ENCODE measurements around the gene CABP4. TPM values are rescaled to one million over a fixed set of nuclear protein-coding genes. Genes with fewer than 3 reads are reported as not detected.
A peak's percentile ranks its signal among the peaks of the same experiment; 100 is the strongest.

Gene CABP4
- polyA plus RNA-seq, 6 donors from 2014 or later = 1.5 to 6.8 (median 2.1) TPM; not detected in 1

GRCh38 chr11:67497656-67498291 lies 42.6 kb downstream of the CABP4 start:
- no peaks in the 10 kb centered on the region for H3K27me3 Mint-ChIP-seq
- H3K4me1 Mint-ChIP-seq = peaks cover 4 to 18% (median 5%) of the 10 kb centered on the region in 3 donors
- DNase-seq (no peak), ATAC-seq (ENCODE audit: low read depth in 2 of 2) (no peak)
- no peaks in the 10 kb centered on the region for H3K9me3 Mint-ChIP-seq
- H3K4me3 Mint-ChIP-seq = no peak overlapping the region
- peaks cover 8 to 9% of the 10 kb centered on the region in 2 donors for H3K36me3 Mint-ChIP-seq
- H3K27ac Mint-ChIP-seq = no peak overlapping the region

GRCh38 chr11:67498544-67498972 lies 43.4 kb downstream of the CABP4 start:
- H3K27me3 Mint-ChIP-seq = no peaks in the 10 kb centered on the region
- peak overlapping the region in 1 of 6 donors; percentile 69 for H3K27ac Mint-ChIP-seq
- peaks cover 8 to 9% of the 10 kb centered on the region in 2 donors for H3K36me3 Mint-ChIP-seq
- H3K9me3 Mint-ChIP-seq = no peaks in the 10 kb centered on the region
- DNase-seq (no peak), ATAC-seq (ENCODE audit: low read depth in 2 of 2) (no peak)
- no peak overlapping the region for H3K4me3 Mint-ChIP-seq
- peaks cover 10 to 25% (median 11%) of the 10 kb centered on the region in 3 donors for H3K4me1 Mint-ChIP-seq

DNA sequence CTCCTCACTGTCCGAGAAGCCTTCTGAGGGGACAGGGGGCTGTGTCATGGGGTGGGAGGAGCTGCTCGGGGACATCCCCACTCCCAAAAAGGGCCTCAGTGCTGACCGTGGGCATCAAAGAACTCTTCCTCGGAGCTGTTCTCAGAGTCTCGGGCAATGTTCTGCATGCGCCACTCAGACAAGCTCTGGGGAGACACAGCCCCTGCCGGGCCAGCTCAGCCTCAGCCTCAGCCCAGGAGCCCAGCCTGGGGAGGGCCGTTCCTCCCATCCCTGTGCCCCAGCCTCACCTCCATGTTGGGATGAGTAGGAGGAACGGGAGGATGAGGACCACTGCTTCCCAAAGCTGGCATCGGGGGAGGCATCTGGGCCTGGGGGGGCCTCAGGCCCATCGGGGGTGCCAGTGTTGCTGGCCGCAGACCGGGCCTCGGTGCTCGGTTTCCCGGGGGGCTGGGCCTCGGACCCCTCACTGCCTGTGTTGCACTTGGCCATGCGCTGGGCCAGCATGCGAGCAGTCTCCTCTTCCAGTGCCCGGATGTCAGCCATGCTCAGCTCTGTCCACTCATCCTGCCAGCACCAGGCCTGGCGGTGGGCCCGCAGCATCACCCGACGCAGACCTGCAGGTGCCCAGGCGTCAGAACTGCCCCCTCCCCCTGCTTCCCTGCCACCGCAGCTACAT lies 44.8 kb downstream of the CABP4 start:
- Mint-ChIP-seq H3K36me3 (peaks cover 8 to 9% of the 10 kb centered on the region in 2 donors), H3K27ac (no peak overlapping the region)
- ATAC-seq (ENCODE audit: low read depth in 2 of 2) = no peak

GRCh38 chr11:67500484-67500821 lies 45.3 kb downstream of the CABP4 start:
- ATAC-seq (ENCODE audit: low read depth in 2 of 2) = no peak
- Mint-ChIP-seq H3K4me3 (peak overlapping the region in 2 of 8 donors; percentile 18 to 35), H3K27ac (peak overlapping the region in 1 of 6 donors; percentile 41), H3K4me1 (peaks cover 19 to 30% (median 20%) of the 10 kb centered on the region in 3 donors), H3K9me3 (no peaks in the 10 kb centered on the region), H3K27me3 (no peaks in the 10 kb centered on the region), H3K36me3 (peaks cover 8 to 9% of the 10 kb centered on the region in 2 donors)
- DNase-seq = no peak

More for the DNA sequence above, 44.8 kb downstream of the CABP4 start:
- H3K27me3 Mint-ChIP-seq = no peaks in the 10 kb centered on the region
- no peaks in the 10 kb centered on the region for H3K9me3 Mint-ChIP-seq
- DNase-seq = no peak
- no peak overlapping the region for H3K4me3 Mint-ChIP-seq
- H3K4me1 Mint-ChIP-seq = peaks cover 17 to 28% (median 18%) of the 10 kb centered on the region in 3 donors

- Mint-ChIP-seq H3K27ac (peak overlapping the region in 4 of 6 donors; percentile 11 to 84 (median 32)), H3K9me3 (no peaks in the 10 kb centered on the region), H3K4me1 (peaks cover 22 to 36% (median 25%) of the 10 kb centered on the region in 3 donors), H3K4me3 (peak overlapping the region in 2 of 8 donors; percentile 18 to 35), H3K27me3 (no peaks in the 10 kb centered on the region), H3K36me3 (peaks cover 8 to 9% of the 10 kb centered on the region in 2 donors)
- DNase-seq = no peak
- ATAC-seq (ENCODE audit: low read depth in 2 of 2) = no peak
Observed at GRCh38 chr11:67500831-67501715, 45.9 kb downstream of the CABP4 start.

- Mint-ChIP-seq H3K36me3 (peaks cover 8 to 9% of the 10 kb centered on the region in 2 donors), H3K4me1 (peaks cover 26 to 42% (median 33%) of the 10 kb centered on the region in 3 donors), H3K9me3 (no peaks in the 10 kb centered on the region), H3K27me3 (no peaks in the 10 kb centered on the region), H3K4me3 (no peak overlapping the region), H3K27ac (peak overlapping the region in 2 of 6 donors; percentile 54 to 56)
- ATAC-seq (ENCODE audit: low read depth in 2 of 2) (no peak), DNase-seq (no peak)
Observed at GRCh38 chr11:67501854-67502253, 46.7 kb downstream of the CABP4 start.

- H3K27ac Mint-ChIP-seq = peak overlapping the region in 2 of 6 donors; percentile 44 to 93
- DNase-seq (no peak), ATAC-seq (ENCODE audit: low read depth in 2 of 2) (no peak)
- H3K9me3 Mint-ChIP-seq = no peaks in the 10 kb centered on the region
- peaks cover 30 to 48% (median 39%) of the 10 kb centered on the region in 3 donors for H3K4me1 Mint-ChIP-seq
- peaks cover 8 to 9% of the 10 kb centered on the region in 2 donors for H3K36me3 Mint-ChIP-seq
- no peaks in the 10 kb centered on the region for H3K27me3 Mint-ChIP-seq
- H3K4me3 Mint-ChIP-seq = peak overlapping the region; percentile 63 to 94 (median 87)
Observed at GRCh38 chr11:67502328-67502979, 47.3 kb downstream of the CABP4 start.

DNA sequence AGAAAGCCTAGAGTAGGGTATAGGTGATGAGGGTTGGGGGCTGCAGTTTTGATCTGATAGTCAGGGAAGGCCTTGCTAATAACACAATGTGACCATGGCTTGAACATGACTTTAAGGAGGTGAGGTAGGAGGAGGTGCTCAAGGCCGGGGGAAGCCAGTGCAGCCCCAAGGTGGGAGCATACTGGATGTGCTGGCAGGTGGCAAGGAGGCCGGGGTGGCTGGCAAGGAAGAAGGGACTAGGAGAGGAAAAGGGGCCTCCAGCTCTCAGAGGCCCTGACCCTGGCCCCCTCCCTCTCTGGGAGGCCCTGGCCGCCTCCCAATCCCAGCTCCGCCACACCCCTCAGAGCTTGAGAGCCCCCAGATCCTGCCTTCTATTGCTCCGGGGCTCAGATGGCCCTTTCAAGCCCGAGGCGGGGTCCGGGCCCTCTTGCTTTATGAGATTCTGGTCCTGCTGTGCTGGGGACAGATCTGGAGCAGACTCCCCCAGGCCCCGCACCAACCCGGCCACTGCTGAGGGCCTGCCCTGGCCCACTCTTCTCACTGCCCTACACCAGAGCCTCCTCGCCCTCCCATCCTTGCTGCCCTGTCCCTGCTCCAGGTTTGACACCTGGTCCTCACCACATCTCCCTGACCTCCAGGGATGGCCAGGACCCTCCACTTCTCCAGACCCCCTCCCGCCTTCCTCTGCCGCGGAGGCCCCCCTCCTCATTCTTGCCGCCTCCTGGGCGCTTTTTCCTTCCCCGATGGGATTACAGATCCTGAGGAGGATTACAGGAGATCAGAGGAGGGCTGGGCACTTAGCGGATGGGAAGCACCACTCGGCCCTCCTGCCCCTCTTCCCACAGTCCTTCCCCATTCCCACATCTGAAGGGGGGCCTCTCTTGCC lies 48.2 kb downstream of the CABP4 start:
- peaks cover 30 to 52% (median 41%) of the 10 kb centered on the region in 3 donors for H3K4me1 Mint-ChIP-seq
- peak overlapping the region; percentile 63 to 94 (median 87) for H3K4me3 Mint-ChIP-seq
- peak overlapping the region in 3 of 6 donors; percentile 44 to 93 (median 77) for H3K27ac Mint-ChIP-seq
- no peaks in the 10 kb centered on the region for H3K27me3 Mint-ChIP-seq
- ATAC-seq (ENCODE audit: low read depth in 2 of 2) = no peak
- H3K36me3 Mint-ChIP-seq = peaks cover 8 to 9% of the 10 kb centered on the region in 2 donors
- H3K9me3 Mint-ChIP-seq = no peaks in the 10 kb centered on the region
- DNase-seq = no peak

GRCh38 chr11:67504005-67504949 lies 49.1 kb downstream of the CABP4 start:
- Mint-ChIP-seq H3K4me1 (peaks cover 39 to 60% (median 49%) of the 10 kb centered on the region in 3 donors), H3K27ac (peak overlapping the region; percentile 39 to 99 (median 85)), H3K27me3 (no peaks in the 10 kb centered on the region), H3K36me3 (peaks cover 8 to 9% of the 10 kb centered on the region in 2 donors), H3K4me3 (peak overlapping the region; percentile 88 to 96 (median 94)), H3K9me3 (no peaks in the 10 kb centered on the region)
- peak; percentile 13 for DNase-seq
- ATAC-seq (ENCODE audit: low read depth in 2 of 2) = no peak

DNA sequence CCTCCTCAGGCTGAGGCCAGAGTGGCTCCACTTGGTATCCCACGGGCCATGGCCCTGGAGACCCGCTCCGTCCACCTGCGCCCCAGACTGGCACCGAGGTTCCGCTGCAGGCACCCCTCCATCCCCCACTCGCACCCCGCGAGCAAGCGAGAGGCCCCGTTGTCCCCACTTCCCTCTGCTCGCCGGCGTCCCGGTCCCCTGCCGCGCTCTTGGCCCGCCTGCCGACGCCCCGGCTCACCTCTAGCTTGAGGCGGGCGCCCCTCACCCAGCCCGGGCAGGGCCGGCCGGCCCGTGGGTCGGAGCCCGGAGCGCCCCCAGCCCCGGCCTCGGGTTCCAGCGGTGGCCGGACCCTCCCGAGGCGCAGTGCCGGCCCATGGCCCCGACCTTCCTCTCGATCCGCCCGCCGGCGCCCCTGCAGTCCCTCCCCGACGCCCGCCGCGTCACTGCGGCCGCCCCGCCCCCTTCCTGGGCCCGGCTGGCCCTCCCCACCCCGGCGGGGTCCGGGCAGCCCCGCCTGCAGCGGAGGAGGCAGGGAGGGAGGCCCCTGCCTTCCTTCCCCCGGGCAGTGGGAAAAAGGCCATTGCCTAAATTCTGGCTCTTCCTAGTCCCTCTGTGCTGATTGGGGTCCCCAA lies 49.9 kb downstream of the CABP4 start, which contains the start of gene PITPNM1:
PITPNM1 (minus strand) TSS at position 414 of the 632 bp plus-strand sequence. CDS start 1,183 bp downstream, outside the sequence.
- Mint-ChIP-seq H3K27ac (peak within 1 kb of the TSS; percentile 97 to 99 (median 98)), H3K4me1 (peaks cover 39 to 57% (median 52%) of the 10 kb centered on the region in 3 donors), H3K36me3 (peaks cover 8 to 9% of the 10 kb centered on the region in 2 donors), H3K4me3 (peak within 1 kb of the TSS; percentile 87 to 96 (median 94)), H3K9me3 (no peaks in the 10 kb centered on the region), H3K27me3 (no peaks in the 10 kb centered on the region)
- ATAC-seq (ENCODE audit: low read depth in 2 of 2) = peak; percentile 13 to 15
- peak; percentile 78 for DNase-seq

All from naive B cell (primary cell).